ENCODE measurements around the gene DNAJC1.

The DNAJC1 gene

DNA sequence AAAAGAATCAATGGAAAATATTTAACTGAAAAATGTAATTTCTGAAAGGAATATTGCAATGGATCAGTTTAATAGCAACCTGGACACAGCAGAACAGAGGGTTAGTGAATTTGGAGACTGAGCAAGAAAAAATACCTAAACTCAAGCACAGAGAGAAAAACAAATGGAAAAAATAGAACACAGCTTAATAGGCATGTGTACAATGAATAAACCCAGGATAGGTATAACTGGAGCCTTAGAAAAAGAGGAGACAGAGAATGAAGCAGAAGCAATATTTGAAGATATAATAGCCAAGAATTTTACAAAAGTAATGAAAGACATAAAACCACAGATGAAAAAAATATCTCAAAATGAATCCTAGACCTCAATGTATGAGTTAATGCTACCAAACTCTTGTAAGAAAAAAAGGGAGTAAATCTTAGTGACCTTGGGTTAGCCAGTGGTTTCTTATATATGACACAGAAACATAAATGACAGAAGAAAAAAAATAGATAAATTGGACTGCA lies 2.9 kb upstream of the DNAJC1 start:
- DNase-seq, result no peak

DNA sequence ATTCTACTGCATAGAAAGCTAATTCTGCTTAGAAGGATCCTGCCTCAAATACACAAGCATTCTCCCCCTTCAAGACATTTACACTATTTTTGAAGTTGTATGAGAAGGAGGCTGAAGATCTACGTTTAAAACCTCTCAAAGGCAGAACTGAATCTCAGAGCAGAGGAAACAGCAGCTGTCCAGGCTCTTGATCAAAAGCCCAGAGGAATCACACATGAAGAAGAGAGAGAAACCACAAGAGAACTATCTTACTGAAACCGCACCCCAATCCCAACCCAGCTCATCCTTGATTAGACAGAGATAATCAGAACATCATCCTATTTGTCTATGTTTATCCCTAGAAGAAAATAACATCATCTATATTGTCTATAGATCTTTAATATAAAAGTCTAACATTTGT lies 2.2 kb upstream of the DNAJC1 start:
- no peak for DNase-seq

DNA sequence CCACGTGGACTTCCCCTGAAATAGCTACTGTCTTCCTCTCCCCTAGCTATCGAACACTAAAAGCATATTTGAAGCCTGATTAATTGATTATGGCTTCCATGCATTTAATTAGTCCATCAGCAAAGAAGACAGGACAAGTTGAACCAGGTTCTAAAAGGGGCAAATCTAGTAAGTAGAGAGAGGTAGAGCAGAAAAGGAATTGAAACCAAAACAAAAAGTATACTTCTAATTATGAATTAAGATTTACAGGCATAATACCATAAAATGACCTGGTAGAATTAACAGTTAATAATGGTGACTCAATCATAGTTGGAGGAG lies 393 bp upstream of the DNAJC1 start:
- DNase-seq, result no peak

DNA sequence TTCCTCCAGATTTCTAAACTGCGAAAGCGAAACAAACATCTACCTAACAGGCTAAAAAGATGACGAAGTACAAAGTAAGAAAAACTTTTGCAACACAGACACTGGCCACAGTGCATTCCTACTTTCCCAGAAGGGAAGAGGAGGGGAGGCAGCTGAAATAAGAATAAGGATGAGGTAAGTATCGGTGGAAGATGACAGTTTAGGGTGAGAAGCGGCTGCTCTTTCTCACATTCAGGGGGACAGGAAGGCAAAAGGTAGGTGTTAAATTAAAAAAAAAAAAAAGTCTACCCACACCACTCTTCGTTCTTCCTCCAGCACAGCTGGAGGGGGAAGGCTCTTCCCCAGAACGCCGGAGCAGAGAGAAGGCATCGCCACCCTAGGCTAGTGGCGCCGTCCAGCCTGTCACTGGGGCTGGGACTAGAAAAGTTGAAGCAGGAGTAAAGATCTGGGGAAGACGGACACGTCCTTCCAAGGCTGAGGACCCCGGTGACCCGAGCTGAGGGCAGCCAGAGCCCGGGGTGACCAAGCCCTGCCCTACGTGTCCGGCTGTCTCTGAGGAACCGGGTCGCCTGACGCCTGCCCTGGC lies 846 bp downstream of the DNAJC1 start:
- DNase-seq, result peak; percentile 57 to 68

DNA sequence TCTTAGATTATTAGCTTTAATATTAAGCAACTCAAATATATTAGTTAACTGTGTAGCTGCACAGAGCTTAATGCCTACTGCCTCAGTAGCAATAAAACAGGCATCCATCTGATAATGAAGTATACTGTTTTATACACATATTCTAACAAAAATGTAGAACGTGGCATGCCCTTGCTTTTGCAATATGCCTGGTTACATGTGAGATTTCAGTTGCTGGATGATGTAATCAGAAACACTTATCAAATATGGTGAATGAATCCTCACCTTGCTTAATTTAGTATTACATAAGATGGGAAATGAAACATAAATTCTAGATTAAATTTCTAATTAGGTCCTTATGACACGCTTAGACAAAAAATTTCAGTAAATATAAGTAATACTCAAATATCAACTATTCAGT lies 8.0 kb downstream of the DNAJC1 start:
- DNase-seq, result peak in 1 of 2 experiments; percentile 43

DNA sequence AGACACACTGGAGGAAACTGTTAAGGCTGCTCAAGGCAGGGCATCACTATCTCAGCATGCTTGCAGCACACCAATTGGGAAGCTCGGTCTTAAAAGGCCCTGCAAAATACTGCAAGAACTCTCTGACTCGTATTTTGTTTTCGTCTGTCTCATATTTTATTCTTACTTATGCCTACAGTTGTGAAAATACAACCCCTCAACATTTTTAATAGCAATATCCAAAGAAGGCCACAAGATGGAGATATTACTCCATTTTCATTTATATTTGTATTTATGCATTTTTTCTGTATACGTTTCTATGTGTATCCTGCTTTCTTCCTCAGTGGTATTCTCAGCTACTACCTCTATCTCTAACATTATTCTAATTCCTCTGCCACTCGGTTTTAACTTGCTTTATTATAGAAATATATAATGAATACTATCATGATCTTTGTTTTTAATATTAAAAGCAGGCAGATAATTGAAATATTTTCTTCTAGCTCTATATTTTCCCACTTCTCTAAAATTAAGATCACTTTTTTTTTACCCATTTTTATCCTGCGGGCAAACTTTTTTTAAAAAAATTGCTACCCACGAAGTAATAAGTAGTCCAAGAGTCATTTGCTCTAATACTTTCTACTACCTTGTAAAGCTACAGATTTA lies 10.0 kb downstream of the DNAJC1 start:
- peak; percentile 76 to 90 for DNase-seq

DNA sequence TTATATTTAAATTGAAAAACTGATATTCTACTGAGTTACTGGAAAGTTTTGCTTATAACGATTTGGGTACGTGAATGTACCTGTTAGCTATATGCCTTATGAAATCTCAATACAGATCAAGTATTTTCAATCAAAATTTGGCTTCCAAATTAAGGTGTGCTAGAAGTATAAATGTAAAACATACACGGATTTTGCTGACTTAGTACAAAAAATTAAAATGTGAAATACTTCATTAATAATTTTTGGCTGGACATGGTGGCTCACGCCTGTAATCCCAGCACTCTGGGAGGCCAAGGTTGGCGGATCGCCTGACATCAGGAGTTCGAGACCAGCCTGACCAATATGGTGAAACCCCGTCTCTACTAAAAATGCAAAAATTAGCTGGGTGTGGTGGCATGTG lies 11.7 kb downstream of the DNAJC1 start:
- DNase-seq, result no peak

DNA sequence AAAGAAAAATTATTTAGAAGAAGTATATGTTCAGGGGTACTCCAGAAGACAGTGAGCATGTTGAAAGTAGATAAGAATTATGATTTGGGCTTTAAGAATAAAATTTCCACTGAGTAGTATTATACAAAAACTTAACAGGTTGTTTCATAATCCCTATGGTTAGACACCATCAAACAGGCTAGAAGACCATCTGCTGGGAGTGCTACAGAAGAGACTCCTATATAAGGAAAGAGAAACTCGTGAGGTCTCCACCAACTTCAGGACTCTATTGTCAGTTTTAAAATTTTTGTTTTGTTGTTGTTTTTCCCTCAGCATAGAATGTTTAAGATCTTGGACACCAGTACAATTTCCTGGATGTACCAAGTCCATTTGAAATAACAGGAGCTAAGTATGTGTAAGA lies 13.1 kb downstream of the DNAJC1 start:
- DNase-seq, result no peak

DNA sequence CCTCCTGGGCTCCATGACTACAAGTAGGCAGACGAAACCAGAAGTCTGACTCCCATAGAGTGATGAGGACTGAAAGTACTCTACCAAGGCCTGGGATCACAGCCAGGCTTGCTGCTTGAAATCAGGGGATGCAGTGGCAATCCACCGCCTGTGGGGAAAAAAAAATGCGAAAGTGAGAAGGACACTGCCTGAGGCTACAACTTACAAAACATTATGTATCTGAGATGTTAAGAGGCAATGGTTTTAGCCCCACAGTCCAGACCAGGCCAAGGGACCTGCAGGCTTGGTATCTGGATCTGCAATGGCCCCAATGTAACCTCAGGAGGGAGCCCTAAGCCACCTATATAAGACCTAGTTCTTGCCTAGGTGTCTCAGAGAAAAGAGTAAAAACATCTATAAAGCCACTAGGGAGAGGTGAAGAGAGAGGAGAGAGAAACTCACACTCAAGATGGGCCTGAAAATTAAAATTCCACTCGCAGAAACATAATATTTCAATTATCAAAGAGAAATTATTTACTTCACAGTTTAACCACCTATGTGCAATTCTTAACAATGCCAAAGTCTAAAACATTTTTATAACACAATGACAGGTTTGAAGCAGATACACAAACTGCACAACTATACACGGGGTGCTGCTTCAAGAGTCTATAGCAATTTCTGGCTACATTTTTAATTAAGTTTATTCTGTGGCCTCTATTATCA lies 13.9 kb downstream of the DNAJC1 start:
- peak; percentile 69 to 82 for DNase-seq

DNA sequence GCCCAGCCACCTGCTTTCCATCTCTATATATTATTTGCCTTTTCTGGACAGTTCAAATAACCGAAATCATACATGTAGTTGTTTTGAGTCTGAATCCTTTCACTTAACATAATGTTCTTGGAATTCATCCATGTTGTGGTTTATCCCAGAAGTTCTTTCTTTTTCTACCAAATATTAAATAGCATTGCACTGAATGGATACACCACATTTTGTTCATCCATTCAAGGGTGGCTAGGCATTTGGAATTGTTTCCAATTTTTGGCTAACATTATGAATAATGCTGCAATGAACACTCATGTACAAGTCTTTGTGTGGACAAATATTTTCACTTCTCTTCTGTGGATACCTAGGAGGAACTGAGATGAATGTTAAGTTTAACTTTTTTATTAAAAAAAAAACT lies 18.0 kb downstream of the DNAJC1 start:
- DNase-seq, result no peak

DNA sequence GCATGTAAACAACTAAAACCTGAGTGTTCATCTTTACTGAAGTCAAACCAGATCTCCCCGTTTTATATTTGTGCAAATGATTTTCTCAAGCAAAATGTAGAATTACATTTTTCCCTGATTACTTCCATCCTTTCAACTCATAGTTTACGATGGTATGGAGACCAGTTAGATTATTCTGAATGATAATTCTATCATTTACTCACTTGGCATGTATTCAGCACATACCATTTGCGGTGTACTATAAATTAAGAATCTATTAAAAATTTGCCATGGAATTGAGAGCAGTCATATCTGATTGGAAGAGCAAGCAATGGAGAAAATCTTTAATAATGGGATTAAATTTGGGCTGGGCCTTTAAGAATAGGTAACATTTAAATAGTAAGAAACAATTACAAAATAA lies 22.4 kb downstream of the DNAJC1 start:
- no peak for DNase-seq

DNA sequence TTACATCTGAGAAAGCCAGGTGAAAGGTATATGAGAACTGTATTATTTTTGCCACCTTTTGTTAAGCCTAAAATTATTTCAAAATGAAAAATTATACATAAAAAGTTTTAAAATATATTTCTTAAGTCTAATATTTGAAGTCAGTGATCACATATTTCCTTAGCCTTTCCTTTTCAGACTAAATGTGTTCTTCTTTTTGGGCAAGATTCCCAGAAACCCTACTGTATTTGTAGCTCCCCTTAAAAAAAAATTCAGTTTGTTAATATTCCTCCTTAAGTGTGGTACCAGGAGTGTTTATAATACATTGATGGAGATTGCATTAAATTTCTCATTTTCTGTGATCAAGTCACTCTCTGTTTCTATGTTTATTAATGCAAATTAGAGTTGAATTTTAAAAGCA lies 22.8 kb downstream of the DNAJC1 start:
- DNase-seq, result no peak

DNA sequence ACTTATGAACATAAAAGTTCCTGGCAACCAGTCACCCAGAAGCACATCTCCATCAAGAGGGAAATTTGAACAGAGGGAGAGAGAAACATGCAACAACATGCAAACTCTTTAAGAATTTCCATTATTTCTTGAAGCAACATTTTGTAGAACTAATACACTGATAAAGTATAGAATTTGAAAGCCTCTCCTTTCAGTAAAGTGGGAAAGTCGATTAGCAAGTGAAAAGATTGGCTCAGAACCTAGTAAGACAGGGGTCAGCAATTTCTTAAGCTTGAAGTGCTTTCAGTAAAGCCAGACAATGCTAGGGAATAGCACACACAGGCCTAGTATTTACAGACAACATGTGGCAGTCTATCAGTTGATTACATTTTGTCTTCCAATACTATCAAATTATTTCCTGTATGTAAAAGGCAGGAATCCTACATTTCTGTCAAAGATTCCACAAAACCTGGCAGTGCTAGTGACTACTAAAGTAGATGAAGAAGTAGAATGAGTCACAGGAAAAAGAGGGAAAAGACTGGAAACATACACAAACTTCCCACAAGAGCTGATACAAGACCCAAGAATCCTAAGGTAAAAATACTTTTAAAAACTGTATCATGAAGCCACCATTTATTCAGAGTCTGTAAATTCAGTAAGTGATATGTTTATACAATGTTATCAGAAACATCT lies 25.2 kb downstream of the DNAJC1 start:
- DNase-seq, result no peak

DNA sequence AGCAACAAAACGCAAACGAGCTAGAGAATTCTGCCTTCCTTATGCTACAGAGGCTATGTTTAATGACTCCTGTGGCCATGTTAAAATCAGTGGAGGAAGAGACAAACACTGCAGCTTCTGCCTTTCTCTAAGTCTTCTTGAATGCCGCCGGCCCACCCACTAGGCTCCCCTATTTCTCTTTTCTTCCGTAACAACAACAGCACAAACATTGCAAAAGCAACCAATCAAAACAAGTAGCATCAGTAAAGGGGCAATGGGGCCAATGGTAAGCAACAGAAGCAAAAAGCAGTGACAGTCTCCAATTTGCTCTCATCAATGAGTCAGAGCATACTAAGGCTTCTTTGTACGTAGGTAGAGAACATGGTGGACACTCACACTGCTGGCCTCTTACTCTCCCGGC lies 26.8 kb downstream of the DNAJC1 start:
- no peak for DNase-seq

DNA sequence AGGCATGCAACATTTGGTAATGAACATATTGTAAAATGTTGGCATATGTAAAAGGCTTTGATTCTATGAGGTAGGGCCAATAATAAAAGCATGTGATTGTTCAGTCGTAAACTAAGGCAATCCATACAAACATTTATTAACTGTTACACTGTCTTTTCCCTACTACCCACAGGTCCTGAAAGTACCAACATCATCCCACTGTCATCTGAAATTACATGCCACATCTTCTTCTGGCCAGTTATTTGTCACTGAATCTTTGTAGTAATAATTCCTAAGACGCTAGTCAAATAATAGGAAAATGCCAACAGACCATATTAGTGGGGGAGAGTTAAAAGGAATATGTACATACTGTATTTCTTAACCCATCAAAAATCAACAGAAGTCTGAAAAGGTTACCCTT lies 27.2 kb downstream of the DNAJC1 start:
- no peak for DNase-seq

DNA sequence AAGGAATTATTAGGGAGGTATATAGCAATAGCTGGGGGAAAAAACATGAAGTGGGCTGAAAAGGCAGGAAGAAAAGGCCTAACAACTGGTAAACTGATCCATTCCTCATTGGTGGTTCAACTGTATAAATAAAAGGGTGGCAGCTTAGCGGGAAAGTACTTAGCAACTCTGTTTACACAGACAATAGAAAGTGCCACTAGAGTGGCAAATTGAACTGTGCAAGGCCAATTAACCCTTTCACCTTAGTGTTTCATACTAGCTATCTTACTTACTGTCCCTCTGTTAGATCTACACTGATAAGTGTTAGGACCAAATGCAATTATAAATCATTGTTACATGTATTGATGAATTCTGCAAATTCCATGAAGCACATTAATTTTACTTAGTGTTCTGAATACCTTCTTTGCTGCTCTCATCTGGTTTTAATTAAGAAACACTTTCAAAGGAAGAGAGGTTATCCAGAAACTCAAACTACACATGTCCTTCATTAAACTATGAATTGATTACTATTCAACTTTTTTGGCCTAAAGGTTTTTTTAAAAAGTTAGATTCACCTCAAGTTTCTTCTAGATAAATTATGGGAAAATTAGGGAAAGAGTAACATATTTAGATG lies 28.0 kb downstream of the DNAJC1 start:
- no peak for DNase-seq

DNA sequence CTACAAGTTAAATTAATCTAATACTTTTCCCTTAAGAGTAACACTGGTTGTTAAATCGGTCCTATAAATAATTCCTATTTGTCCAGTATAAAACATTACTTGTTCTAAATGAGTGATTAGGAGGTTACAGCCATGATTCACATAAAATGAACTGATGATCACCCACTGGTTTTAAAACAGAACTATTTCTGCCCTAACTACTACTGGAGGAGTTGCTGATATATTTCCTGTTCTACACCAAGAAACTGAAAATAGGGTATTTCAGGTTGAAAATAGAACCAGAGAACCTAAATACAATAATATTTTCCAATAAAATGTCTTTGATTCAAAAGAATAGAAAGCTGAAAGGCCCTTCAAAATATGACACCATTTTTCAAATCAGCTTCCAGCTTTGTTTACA lies 30.9 kb downstream of the DNAJC1 start:
- peak in 1 of 2 experiments; percentile 26 for DNase-seq

DNA sequence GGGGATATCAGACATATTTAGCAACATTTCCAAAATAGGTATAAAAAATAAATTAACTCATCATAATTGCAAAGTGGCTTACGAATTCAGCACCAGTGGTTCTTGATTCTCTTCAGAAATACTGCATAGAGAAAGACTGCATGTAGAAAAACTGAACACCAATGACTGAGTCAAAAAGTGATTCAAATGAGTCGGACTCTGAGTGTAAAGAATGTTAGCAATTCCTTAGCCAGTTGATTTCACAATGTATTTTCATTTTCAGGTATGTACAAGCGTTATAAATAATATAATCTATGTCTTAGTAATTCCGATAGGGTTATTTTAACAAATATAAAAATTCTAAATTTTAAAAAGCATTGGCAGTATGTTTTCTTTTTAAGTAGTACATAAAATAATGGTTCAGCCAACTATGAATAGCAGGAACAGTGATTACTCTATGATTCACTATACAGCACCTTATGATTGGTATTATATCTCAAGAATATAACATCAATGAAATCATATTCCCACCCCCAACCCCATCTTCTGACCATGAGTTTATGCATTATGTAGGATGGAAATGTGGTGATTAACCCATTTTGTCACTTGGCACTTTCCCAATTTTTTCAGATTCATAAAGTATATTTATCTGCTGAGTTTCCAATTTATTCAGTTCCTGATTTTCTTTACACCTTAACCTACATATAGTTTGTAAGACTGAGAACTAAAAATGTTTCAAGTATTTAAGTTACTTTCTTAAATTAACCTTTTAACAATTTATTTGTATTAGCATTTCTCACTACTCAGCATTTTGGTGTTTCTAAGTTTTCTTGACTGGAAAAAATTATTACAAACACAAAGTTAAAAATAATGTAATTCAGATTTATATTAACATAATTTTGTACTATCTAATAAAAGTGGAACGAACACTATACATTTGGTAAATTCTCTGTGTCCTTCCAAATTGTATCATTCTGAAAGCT lies 33.9 kb downstream of the DNAJC1 start:
- DNase-seq, result no peak

DNA sequence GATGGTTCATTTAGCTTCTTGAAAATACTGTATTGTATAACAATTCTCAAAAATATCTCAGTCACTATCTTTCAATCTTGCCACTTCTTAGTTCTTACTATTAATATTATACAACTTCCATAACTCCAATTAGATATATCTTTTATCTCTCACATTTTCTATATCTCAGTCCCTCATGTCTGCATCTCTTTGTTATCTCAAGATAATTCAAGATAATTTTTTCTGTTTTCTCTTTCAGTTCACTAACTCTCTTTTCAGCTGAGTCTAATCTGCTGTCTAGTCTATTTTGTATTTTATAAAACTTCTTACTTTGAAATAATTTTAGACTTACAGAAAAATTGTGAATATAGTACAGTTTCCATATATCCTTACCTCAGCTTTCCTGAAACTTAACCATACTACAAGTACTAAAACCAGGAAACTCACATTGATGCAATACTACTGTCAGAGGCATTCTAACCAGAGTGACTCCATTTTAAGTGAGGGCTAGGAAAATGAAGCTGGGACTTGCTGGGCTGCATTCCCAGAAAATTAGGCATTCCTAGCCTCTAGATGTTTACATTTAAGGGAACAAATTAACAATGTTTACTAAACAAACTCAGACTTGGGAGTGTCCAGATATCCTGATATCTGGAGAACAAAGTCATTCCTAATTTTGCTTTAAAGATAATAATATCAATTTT lies 38.4 kb downstream of the DNAJC1 start:
- no peak for DNase-seq

DNA sequence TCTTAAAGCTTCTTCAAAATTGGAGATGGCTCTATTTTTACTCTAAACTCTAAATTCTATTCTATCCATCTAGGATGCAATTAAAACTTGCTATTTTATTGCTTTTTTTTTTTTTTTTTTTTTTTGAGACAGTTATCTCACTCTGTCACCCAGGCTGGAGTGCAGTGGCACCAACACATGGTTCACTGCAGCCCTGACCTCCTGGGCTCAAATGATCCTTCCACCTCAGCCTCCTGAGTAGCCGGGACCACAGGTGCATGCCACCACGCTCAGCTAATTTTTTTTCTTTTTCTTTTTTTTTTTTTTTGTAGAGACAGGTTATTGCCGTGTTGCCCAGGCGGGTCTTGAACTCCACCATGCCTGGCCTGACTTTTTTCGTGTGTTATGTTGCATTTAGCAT lies 41.2 kb downstream of the DNAJC1 start:
- no peak for DNase-seq

DNA sequence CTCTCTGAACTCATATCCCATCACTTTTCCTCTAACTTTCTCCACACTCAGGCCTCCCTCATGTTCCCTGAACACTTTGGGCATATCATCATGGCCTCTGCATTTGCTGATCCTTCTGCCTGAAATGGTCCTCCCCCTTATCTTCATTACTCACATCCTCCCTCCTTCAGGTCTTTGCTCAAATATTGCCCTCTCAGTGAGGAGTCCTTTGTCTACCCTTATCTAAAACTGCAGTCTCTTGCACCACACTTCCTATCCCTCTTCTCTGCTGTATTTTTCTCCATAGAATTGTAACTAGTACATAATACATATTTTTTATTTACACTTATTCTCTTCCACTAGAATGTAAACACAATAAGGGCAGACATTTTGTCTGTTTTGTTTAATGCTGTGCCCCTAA lies 41.7 kb downstream of the DNAJC1 start:
- DNase-seq, result no peak

DNA sequence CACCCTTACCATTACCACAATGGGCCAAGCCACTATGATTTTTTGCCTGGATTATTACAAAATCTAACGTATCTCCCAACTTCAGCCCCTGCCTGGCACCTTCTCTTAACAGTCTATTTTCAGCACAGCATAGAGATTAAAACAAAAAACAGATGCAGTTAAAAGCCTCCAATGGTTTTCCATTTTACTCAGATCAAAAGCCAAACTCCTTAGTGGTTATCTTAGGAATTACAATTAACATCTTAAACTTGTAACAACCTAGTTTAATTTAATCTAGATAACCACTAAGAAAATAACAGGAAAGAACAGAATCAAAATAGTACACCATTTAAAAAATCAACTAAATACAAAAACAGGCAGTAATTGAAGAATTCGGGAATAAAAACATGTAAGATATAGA lies 43.5 kb downstream of the DNAJC1 start:
- peak in 1 of 2 experiments; percentile 34 for DNase-seq
